Measurements from ENCODE around the gene ZRANB3.

ZRANB3 gene

GRCh38 chr2:135256531-135257260, 274.3 kb downstream of the ZRANB3 start (continued):
- TF ChIP-seq, protein P1, sequence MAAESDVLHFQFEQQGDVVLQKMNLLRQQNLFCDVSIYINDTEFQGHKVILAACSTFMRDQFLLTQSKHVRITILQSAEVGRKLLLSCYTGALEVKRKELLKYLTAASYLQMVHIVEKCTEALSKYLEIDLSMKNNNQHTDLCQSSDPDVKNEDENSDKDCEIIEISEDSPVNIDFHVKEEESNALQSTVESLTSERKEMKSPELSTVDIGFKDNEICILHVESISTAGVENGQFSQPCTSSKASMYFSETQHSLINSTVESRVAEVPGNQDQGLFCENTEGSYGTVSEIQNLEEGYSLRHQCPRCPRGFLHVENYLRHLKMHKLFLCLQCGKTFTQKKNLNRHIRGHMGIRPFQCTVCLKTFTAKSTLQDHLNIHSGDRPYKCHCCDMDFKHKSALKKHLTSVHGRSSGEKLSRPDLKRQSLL (tag by site-specific recombination; IDR thresholded peaks at IDR 0.05) = no peak
- TF ChIP-seq ZNF146 (tag by site-specific recombination; IDR thresholded peaks at IDR 0.05) (no peak), ZSCAN30 (tag by site-specific recombination; IDR thresholded peaks at IDR 0.05) (no peak)
- TF ChIP-seq, protein P2, sequence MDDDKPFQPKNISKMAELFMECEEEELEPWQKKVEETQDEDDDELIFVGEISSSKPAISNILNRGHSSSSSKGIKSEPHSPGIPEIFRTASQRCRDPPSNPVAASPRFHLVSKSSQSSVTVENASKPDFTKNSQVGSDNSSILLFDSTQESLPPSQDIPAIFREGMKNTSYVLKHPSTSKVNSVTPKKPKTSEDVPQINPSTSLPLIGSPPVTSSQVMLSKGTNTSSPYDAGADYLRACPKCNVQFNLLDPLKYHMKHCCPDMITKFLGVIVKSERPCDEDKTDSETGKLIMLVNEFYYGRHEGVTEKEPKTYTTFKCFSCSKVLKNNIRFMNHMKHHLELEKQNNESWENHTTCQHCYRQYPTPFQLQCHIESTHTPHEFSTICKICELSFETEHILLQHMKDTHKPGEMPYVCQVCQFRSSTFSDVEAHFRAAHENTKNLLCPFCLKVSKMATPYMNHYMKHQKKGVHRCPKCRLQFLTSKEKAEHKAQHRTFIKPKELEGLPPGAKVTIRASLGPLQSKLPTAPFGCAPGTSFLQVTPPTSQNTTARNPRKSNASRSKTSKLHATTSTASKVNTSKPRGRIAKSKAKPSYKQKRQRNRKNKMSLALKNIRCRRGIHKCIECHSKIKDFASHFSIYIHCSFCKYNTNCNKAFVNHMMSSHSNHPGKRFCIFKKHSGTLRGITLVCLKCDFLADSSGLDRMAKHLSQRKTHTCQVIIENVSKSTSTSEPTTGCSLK (tag by site-specific recombination; IDR thresholded peaks at IDR 0.05) = no peak

GRCh38 chr2:135255208-135255607, 275.8 kb downstream of the ZRANB3 start:
- no peak for TF ChIP-seq ZNF558 (tag by site-specific recombination; IDR thresholded peaks at IDR 0.05)
- TF ChIP-seq ZNF549 (tag by site-specific recombination; IDR thresholded peaks at IDR 0.05) = peak; percentile 96
- ChIA-PET CTCF (no interaction called here), POLR2A (no interaction called here)
- Histone ChIP-seq H3K36me3 (ENCODE audit: control insufficient read depth in 2 of 2, insufficient read depth in 1 of 2, low read length in 2 of 2) (peaks cover 0 to 2% of the 10 kb centered on the region in 2 experiments; a peak in 2 of 3 replicates), H3K4me1 (ENCODE audit: control insufficient read depth, insufficient read depth, low read length) (no peaks in the 10 kb centered on the region), H3K27ac (ENCODE audit: extremely low read depth, low read depth, low read length) (no peak overlapping the region), H3K4me3 (ENCODE audit: low read depth, low read length) (no peak overlapping the region), H3K9me3 (ENCODE audit: control insufficient read depth, insufficient read depth, low read depth, low read length) (no peaks in the 10 kb centered on the region; the same call in 1 of the 2 replicates)

- H3K27ac ChIP-seq (ENCODE audit: extremely low read depth, low read depth, low read length) = no peak overlapping the region
- H3K9me3 ChIP-seq (ENCODE audit: control insufficient read depth, insufficient read depth, low read depth, low read length) = no peaks in the 10 kb centered on the region
- H3K36me3 ChIP-seq (ENCODE audit: control insufficient read depth in 2 of 2, insufficient read depth in 1 of 2, low read length in 2 of 2) = peaks cover 0 to 2% of the 10 kb centered on the region in 2 experiments; a peak in 2 of 3 replicates
- H3K4me3 ChIP-seq (ENCODE audit: low read depth, low read length) = no peak overlapping the region
- ChIA-PET CTCF (no interaction called here), POLR2A (no interaction called here)
- no peaks in the 10 kb centered on the region for H3K4me1 ChIP-seq (ENCODE audit: control insufficient read depth, insufficient read depth, low read length)
- TF ChIP-seq ZNF791 (tag by site-specific recombination; IDR thresholded peaks at IDR 0.05) (no peak), SALL2 (tag by site-specific recombination; IDR thresholded peaks at IDR 0.05; ENCODE audit: borderline replicate concordance) (no peak), OVOL3 (tag by site-specific recombination; IDR thresholded peaks at IDR 0.05) (no peak), MEIS1 (CRISPR knock-in tag; IDR thresholded peaks at IDR 0.05; ENCODE audit: borderline replicate concordance) (no peak), KLF16 (tag by site-specific recombination; IDR thresholded peaks at IDR 0.05) (no peak), ZNF350 (tag by site-specific recombination; IDR thresholded peaks at IDR 0.05) (no peak), ZNF585B (tag by site-specific recombination; IDR thresholded peaks at IDR 0.05) (no peak), ZNF2 (tag by site-specific recombination; IDR thresholded peaks at IDR 0.05) (no peak), ZNF692 (tag by site-specific recombination; IDR thresholded peaks at IDR 0.05) (no peak), GLIS2 (tag by site-specific recombination; IDR thresholded peaks at IDR 0.05) (no peak), ZNF174 (tag by site-specific recombination; IDR thresholded peaks at IDR 0.05) (no peak), ZBTB11 (tag by site-specific recombination; conservative IDR thresholded peaks at IDR 0.05; ENCODE audit: low read depth) (no peak), ZNF629 (tag by site-specific recombination; IDR thresholded peaks at IDR 0.05) (no peak), ZNF133 (tag by site-specific recombination; IDR thresholded peaks at IDR 0.05) (no peak)
- TF ChIP-seq, protein P3, sequence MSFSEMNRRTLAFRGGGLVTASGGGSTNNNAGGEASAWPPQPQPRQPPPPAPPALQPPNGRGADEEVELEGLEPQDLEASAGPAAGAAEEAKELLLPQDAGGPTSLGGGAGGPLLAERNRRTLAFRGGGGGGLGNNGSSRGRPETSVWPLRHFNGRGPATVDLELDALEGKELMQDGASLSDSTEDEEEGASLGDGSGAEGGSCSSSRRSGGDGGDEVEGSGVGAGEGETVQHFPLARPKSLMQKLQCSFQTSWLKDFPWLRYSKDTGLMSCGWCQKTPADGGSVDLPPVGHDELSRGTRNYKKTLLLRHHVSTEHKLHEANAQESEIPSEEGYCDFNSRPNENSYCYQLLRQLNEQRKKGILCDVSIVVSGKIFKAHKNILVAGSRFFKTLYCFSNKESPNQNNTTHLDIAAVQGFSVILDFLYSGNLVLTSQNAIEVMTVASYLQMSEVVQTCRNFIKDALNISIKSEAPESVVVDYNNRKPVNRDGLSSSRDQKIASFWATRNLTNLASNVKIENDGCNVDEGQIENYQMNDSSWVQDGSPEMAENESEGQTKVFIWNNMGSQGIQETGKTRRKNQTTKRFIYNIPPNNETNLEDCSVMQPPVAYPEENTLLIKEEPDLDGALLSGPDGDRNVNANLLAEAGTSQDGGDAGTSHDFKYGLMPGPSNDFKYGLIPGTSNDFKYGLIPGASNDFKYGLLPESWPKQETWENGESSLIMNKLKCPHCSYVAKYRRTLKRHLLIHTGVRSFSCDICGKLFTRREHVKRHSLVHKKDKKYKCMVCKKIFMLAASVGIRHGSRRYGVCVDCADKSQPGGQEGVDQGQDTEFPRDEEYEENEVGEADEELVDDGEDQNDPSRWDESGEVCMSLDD (tag by site-specific recombination; IDR thresholded peaks at IDR 0.05) = no peak
These were observed 278.1 kb downstream of the ZRANB3 start for GRCh38 chr2:135252805-135253458.
